GM12878 (cell line): ENCODE results near the gene MTMR6.

Source experiments
- BRCA1 ChIP-seq: IDR thresholded peaks from 2 replicates; pipeline ENCODE4 v1.6.1; 2011; ENCODE audit warnings: low read depth, low read length, improper control_type of control experiment
- CHD1 ChIP-seq: IDR thresholded peaks from 2 replicates; pipeline ENCODE4 v1.6.1; 2012; ENCODE audit warnings: low read depth, low read length, improper control_type of control experiment
- CTCF ChIP-seq, 3 experiments: IDR thresholded peaks in 2 of 3; conservative IDR thresholded peaks in 1 of 3; 2 replicates each; pipeline ENCODE4 v1.5.1; 2011; ENCODE audit warnings: low read depth in 3 of 3, low read length in 3 of 3, mild to moderate bottlenecking in 3 of 3, control low read depth in 2 of 3, moderate library complexity in 2 of 3, inconsistent platforms in 1 of 3, mixed read lengths in 1 of 3; ENCODE audit not compliant: control insufficient read depth in 2 of 3, insufficient read depth in 1 of 3; ENCODE audit errors: extremely low read depth in 1 of 3
- EGR1 ChIP-seq, 2 experiments: IDR thresholded peaks; 1 replicate in 1 of 2; 2 replicates in 1 of 2; pipeline ENCODE4 v1.6.1; 2011 to 2012; ENCODE audit warnings: low read depth in 2 of 2, low read length in 2 of 2, borderline replicate concordance in 1 of 2, mild to moderate bottlenecking in 1 of 2, moderate library complexity in 1 of 2
- EP300 ChIP-seq, 2 experiments: fragments of 150-350 bp in 1 of 2; IDR thresholded peaks; 2 replicates each; pipeline ENCODE4 v1.6.1; 2011 to 2012; ENCODE audit warnings: low read depth in 2 of 2, low read length in 2 of 2, borderline replicate concordance in 1 of 2, improper control_type of control experiment in 1 of 2, inconsistent platforms in 1 of 2; ENCODE audit not compliant: control insufficient read depth in 1 of 2
- GATAD2B ChIP-seq: fragments of 450-650 bp; conservative IDR thresholded peaks from 2 replicates; pipeline ENCODE4 v1.6.1; 2017; ENCODE audit warnings: low read depth, mild to moderate bottlenecking, moderate library complexity
- IKZF2 ChIP-seq, 2 experiments: fragments of 450-650 bp; IDR thresholded peaks; 2 replicates each; pipeline ENCODE4 v1.6.1; 2017; ENCODE audit warnings: mild to moderate bottlenecking in 2 of 2, moderate library complexity in 2 of 2
- MEF2B ChIP-seq: fragments of 450-650 bp; IDR thresholded peaks from 2 replicates; pipeline ENCODE4 v1.6.1; 2018; ENCODE audit warnings: mild to moderate bottlenecking, moderate library complexity; ENCODE audit not compliant: partially characterized antibody, poor library complexity, severe bottlenecking
- NR2F1 ChIP-seq: fragments of 450-650 bp; conservative IDR thresholded peaks from 2 replicates; pipeline ENCODE4 v1.6.1; 2017; ENCODE audit warnings: mild to moderate bottlenecking
- PAX5 ChIP-seq: IDR thresholded peaks from 2 replicates; pipeline ENCODE4 v1.6.1; 2011; ENCODE audit warnings: low read depth, low read length, borderline replicate concordance
- POLR2A ChIP-seq: IDR thresholded peaks from 2 replicates; pipeline ENCODE4 v1.6.1; 2011; ENCODE audit warnings: low read depth, mild to moderate bottlenecking, low read length
- SUZ12 ChIP-seq: fragments of 200-600 bp; sonication (generic); IDR thresholded peaks from one replicate; pipeline ENCODE4 v1.6.1; 2018; ENCODE audit warnings: antibody characterized with exemption, mild to moderate bottlenecking; ENCODE audit not compliant: unreplicated experiment

DNA sequence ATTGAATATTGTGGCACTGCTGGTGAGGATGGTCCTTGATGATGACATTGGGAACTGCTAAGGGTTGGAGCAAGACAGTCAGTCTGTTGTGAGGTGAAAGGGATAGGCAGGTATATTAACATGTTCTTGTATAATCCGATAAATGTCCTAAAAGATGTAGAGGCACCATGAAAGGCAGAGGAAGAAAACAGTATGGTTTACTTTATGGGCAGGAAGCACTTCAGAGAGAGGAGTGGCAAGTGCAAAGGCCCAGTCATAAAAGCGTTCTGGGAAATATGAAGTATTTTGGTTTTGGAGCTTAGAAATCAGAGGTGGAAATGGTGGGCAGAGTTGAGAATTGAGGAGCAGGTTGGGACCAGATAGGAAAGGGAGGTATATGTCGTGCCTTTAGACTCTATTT is 23.6 kb upstream of the MTMR6 start:
- no peak for TF ChIP-seq EGR1 (IDR thresholded peaks at IDR 0.05; ENCODE audit: borderline replicate concordance in 1 of 2, low read depth in 2 of 2, low read length in 2 of 2)
- no peak for TF ChIP-seq PAX5
- TF ChIP-seq EP300 (IDR thresholded peaks at IDR 0.05; ENCODE audit: borderline replicate concordance in 1 of 2, control insufficient read depth in 1 of 2, low read depth in 2 of 2, low read length in 2 of 2), result no peak
- TF ChIP-seq NR2F1, result no peak
- no peak for TF ChIP-seq IKZF2 (IDR thresholded peaks at IDR 0.05)
- TF ChIP-seq CTCF (IDR thresholded peaks at IDR 0.05 in 2 of 3, conservative IDR thresholded peaks at IDR 0.05 in 1 of 3; ENCODE audit: control insufficient read depth in 2 of 3, extremely low read depth in 1 of 3, insufficient read depth in 1 of 3, low read depth in 3 of 3, low read length in 3 of 3), result no peak
- no peak for TF ChIP-seq BRCA1
- TF ChIP-seq POLR2A, result no peak
- TF ChIP-seq MEF2B, result no peak
- no peak for TF ChIP-seq SUZ12
- no peak for TF ChIP-seq GATAD2B
- no peak for TF ChIP-seq CHD1
